ENCODE data around the gene MRPL40. TPM values are rescaled to one million over a fixed set of nuclear protein-coding genes. Genes with fewer than 3 reads are reported as not detected.
A peak's percentile ranks its signal among the peaks of the same experiment; 100 is the strongest.

The MRPL40 gene
- total RNA-seq (10 to 100 TPM; 10.4 to 19.1 (median 13.5) TPM), polyA plus RNA-seq (10 to 100 TPM; 27.2 to 32.0 TPM)

GRCh38 chr22:19432133-19432851 is at the start of gene MRPL40:
Gene MRPL40 (plus strand): TSS chr22:19432545. CDS start chr22:19432555, 10 bp downstream.
- peaks cover 4 to 20% (median 10%) of the 10 kb centered on the region in 3 donors for H3K4me1 ChIP-seq
- peak; percentile 93 to 98 (median 94) for DNase-seq
- no peaks in the 10 kb centered on the region for H3K9me3 ChIP-seq
- intact Hi-C loops (cut with DNase I) = no loop called here
- H3K27me3 ChIP-seq = no peaks in the 10 kb centered on the region
- peak within 1 kb of the TSS; percentile 88 to 95 (median 92) for H3K27ac ChIP-seq
- ATAC-seq = peak; percentile 93 to 97 (median 96)
- no peak for FAIRE-seq
- peak within 1 kb of the TSS; percentile 80 to 96 (median 92) for H3K4me3 ChIP-seq
- peaks cover 0 to 23% (median 5%) of the 10 kb centered on the region in 3 donors for H3K36me3 ChIP-seq
- WGBS, 2 donors = 0% methylated on average over 71 to 74 of the region's 74 CpGs
- TF ChIP-seq, protein P1, sequence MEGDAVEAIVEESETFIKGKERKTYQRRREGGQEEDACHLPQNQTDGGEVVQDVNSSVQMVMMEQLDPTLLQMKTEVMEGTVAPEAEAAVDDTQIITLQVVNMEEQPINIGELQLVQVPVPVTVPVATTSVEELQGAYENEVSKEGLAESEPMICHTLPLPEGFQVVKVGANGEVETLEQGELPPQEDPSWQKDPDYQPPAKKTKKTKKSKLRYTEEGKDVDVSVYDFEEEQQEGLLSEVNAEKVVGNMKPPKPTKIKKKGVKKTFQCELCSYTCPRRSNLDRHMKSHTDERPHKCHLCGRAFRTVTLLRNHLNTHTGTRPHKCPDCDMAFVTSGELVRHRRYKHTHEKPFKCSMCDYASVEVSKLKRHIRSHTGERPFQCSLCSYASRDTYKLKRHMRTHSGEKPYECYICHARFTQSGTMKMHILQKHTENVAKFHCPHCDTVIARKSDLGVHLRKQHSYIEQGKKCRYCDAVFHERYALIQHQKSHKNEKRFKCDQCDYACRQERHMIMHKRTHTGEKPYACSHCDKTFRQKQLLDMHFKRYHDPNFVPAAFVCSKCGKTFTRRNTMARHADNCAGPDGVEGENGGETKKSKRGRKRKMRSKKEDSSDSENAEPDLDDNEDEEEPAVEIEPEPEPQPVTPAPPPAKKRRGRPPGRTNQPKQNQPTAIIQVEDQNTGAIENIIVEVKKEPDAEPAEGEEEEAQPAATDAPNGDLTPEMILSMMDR (IDR thresholded peaks at IDR 0.05) = no peak

DNA sequence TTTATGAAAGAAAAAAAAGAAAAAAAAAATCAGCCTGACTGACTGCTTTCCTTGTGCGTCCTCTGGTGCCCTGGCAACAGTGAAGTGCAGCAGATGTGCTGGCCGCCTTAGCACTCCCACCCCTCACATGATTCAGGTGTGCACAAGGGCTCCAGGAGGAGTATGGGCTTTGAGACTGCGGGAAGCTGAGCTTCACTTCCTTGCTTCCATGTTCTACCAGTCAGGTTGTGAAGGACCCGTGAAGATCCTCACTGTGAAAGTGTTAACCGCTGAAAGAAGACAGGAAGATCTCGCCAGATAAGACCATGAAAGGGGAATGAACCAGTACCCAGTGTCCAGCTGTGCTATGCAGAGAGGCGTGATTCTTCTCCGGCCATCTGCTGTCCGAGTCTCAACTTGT is 49.1 kb upstream of the MRPL40 start:
- Histone ChIP-seq H3K4me1 (no peaks in the 10 kb centered on the region), H3K36me3 (peaks cover 3 to 55% (median 16%) of the 10 kb centered on the region in 3 donors), H3K4me3 (no peak overlapping the region), H3K27me3 (no peaks in the 10 kb centered on the region), H3K9me3 (no peaks in the 10 kb centered on the region), H3K27ac (no peak overlapping the region)
- TF ChIP-seq, protein P1 (IDR thresholded peaks at IDR 0.05) = no peak
- FAIRE-seq = no peak
- WGBS, 2 donors = 78 to 82% methylated on average over 9 of the region's 9 CpGs
- intact Hi-C loops (cut with DNase I) = no loop called here
- no peak for DNase-seq
- peak in 3 of 4 donors; percentile 48 to 63 (median 52) for ATAC-seq

DNA sequence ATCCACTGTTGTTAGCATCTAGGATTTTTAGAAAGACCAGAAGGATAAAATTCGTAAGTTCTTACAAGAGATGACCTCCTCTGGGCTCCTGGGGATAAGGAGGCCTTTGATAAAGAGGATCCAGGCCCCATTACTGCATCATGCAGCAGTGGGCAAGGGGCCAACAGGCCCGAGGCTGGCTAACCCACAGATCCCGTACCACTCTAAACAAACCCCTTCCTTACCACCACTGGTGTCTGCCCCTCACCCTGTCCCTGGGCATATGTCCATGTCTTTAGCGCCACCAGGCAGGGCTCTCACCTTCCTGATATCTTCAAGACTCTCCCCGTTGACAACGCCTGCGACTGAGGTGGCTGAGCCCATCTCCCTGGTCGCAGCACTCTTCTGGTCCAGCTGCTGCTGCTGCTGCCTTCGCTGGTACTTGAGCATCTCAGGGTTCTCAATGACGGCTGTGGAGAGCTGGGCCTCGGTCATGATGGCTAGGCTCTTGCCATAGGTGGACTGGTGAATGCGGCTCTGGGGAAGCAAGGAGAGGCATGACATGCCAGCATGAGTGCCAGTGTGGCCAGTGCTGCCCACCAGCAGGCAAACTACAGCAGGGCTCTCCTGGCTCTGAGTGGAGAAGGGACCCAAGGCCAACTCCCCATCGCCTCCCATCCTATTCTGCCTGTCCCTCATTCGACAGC is 47.0 kb upstream of the MRPL40 start:
- Histone ChIP-seq H3K4me3 (no peak overlapping the region), H3K9me3 (no peaks in the 10 kb centered on the region), H3K4me1 (no peaks in the 10 kb centered on the region), H3K27ac (no peak overlapping the region), H3K36me3 (peaks cover 3 to 54% (median 18%) of the 10 kb centered on the region in 3 donors), H3K27me3 (no peaks in the 10 kb centered on the region)
- DNase-seq = no peak
- TF ChIP-seq, protein P1 (IDR thresholded peaks at IDR 0.05) = no peak
- no peak for ATAC-seq
- intact Hi-C loops (cut with DNase I) = no loop called here
- FAIRE-seq = no peak
- 92 to 97% methylated on average over 14 of the region's 14 CpGs for WGBS, 2 donors

DNA sequence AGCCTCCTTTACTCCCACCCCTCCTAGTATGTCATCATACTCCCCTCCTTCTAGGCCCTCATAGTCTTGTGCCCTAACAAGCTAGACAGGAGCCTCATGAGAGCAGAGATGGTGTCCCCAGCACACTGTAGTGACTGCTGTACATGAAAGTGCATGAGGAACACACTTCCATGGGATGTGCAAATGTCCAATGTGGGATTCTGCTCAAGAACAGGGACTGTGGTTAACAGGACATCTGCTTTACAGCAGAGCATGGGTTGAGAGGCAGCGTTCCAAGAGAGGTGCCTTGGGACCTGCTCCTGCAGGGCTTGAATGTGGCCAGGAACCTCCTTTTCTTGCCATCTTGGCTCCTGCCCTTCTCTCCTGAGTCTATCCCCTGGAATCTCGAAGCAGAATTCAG is 46.1 kb upstream of the MRPL40 start:
- DNase-seq (no peak), FAIRE-seq (no peak), ATAC-seq (no peak)
- no peaks in the 10 kb centered on the region for H3K4me1 ChIP-seq
- H3K27me3 ChIP-seq = no peaks in the 10 kb centered on the region
- peaks cover 3 to 46% (median 18%) of the 10 kb centered on the region in 3 donors for H3K36me3 ChIP-seq
- no peak overlapping the region for H3K27ac ChIP-seq
- intact Hi-C loops (cut with DNase I) = no loop called here
- TF ChIP-seq, protein P1 (IDR thresholded peaks at IDR 0.05) = no peak
- no peak overlapping the region for H3K4me3 ChIP-seq
- no peaks in the 10 kb centered on the region for H3K9me3 ChIP-seq
- WGBS, 2 donors = 95 to 96% methylated on average over 2 of the region's 2 CpGs
